Hematopoietic multipotent progenitor cell (in vitro differentiated cells): Measurements from ENCODE around the gene SH2D3A. TPM values are rescaled to one million over a fixed set of nuclear protein-coding genes. Genes with fewer than 3 reads are reported as not detected.
"Not testable (repeated sequence)": the region's sequence is repeated elsewhere in the genome, so short reads cannot be mapped to it uniquely, and the experiment has no call there.

Experiments used
- DNase-seq, 3 donors: peaks; one replicate each; pipeline ENCODE4 v3.0.0-alpha.2; 2011 to 2015; ENCODE audit warnings: low read depth in 2 of 3, low spot score in 2 of 3
- total RNA-seq: library from RNA; depleted of rRNA; stranded (reverse); fragments of >200 nt; gene quantifications from one replicate; pipeline ENCODE4 v1.2.3, GENCODE V29; 2012

The SH2D3A gene
- total RNA-seq, 1 donor: 8.9 TPM

- no peak for DNase-seq
Measured at GRCh38 chr19:6711605-6712004, 55.6 kb downstream of the SH2D3A start.

- DNase-seq: no peak
Measured at GRCh38 chr19:6711078-6711361, 56.2 kb downstream of the SH2D3A start.

GRCh38 chr19:6710273-6711077 lies 56.8 kb downstream of the SH2D3A start:
- DNase-seq: no peak

- DNase-seq: no peak
Measured at GRCh38 chr19:6709549-6709948, 57.7 kb downstream of the SH2D3A start.

GRCh38 chr19:6708913-6709312 lies 58.3 kb downstream of the SH2D3A start:
- DNase-seq: not testable (repeated sequence)

- no peak for DNase-seq
Measured at GRCh38 chr19:6708346-6708745, 58.9 kb downstream of the SH2D3A start.

GRCh38 chr19:6707658-6708018 lies 59.6 kb downstream of the SH2D3A start:
- no peak for DNase-seq

- no peak for DNase-seq
Measured at GRCh38 chr19:6707011-6707657, 60.1 kb downstream of the SH2D3A start.

- no peak for DNase-seq
Measured at GRCh38 chr19:6706633-6706958, 60.6 kb downstream of the SH2D3A start.

- no peak for DNase-seq
Measured at GRCh38 chr19:6705931-6706632, 61.2 kb downstream of the SH2D3A start.

Other genes starting within 250 kb of the SH2D3A start
- 2.2 TPM for gene TNFSF9, start 236.4 kb downstream of the SH2D3A start, total RNA-seq
- 0.27 TPM for gene CD70, start 176.3 kb downstream of the SH2D3A start, total RNA-seq
- gene TNFSF14, start 97.3 kb downstream of the SH2D3A start, total RNA-seq: 0.27 TPM
- under 0.01 TPM for gene C3, start 46.8 kb downstream of the SH2D3A start, total RNA-seq
- 45.8 TPM for gene GPR108, start 29.9 kb downstream of the SH2D3A start, total RNA-seq
- 8.3 TPM for gene TRIP10, start 27.8 kb downstream of the SH2D3A start, total RNA-seq
- gene VAV1, start 5.3 kb upstream of the SH2D3A start, total RNA-seq: 77.0 TPM
- 44.7 TPM for gene ADGRE1, start 120.1 kb upstream of the SH2D3A start, total RNA-seq